Cerebellar cortex (tissue), 1 donor: ENCODE measurements around the gene PCBP3.
A peak's percentile ranks its signal among the peaks of the same experiment; 100 is the strongest.
"Not testable (repeated sequence)": the region's sequence is repeated elsewhere in the genome, so short reads cannot be mapped to it uniquely, and the experiment has no call there.

Source experiments
- DNase-seq: peaks from one replicate; pipeline ENCODE4 v3.0.0-alpha.2; 2015; ENCODE audit warnings: low spot score

PCBP3 gene

GRCh38 chr21:45945066-45945867 lies 301.7 kb downstream of the PCBP3 start:
- DNase-seq: no peak

- DNase-seq: no peak
Observed at GRCh38 chr21:45945868-45946210, 302.3 kb downstream of the PCBP3 start.

GRCh38 chr21:45947296-45947695 lies 303.8 kb downstream of the PCBP3 start:
- DNase-seq: no peak

- DNase-seq: no peak
Observed at GRCh38 chr21:45947716-45948255, 304.3 kb downstream of the PCBP3 start.

- DNase-seq: no peak
Observed at GRCh38 chr21:45948576-45949141, 305.1 kb downstream of the PCBP3 start.

GRCh38 chr21:45949928-45950739 lies 306.6 kb downstream of the PCBP3 start:
- no peak for DNase-seq

- no peak for DNase-seq
Observed at GRCh38 chr21:45950740-45951515, 307.4 kb downstream of the PCBP3 start.

GRCh38 chr21:45951676-45952075 lies 308.2 kb downstream of the PCBP3 start:
- no peak for DNase-seq

- not testable (repeated sequence) for DNase-seq
Observed at GRCh38 chr21:45952527-45952926, 309.0 kb downstream of the PCBP3 start.

GRCh38 chr21:45952974-45953373 lies 309.4 kb downstream of the PCBP3 start:
- no peak for DNase-seq

GRCh38 chr21:45954261-45954660 lies 310.7 kb downstream of the PCBP3 start:
- no peak for DNase-seq

GRCh38 chr21:45954921-45955320 lies 311.4 kb downstream of the PCBP3 start:
- DNase-seq: no peak

GRCh38 chr21:45957551-45957950 lies 314.0 kb downstream of the PCBP3 start:
- no peak for DNase-seq

GRCh38 chr21:45957981-45958600 lies 314.6 kb downstream of the PCBP3 start:
- no peak for DNase-seq

GRCh38 chr21:45959182-45959581 lies 315.7 kb downstream of the PCBP3 start:
- no peak for DNase-seq

GRCh38 chr21:45959779-45960390 lies 316.4 kb downstream of the PCBP3 start:
- peak; percentile 78 for DNase-seq

GRCh38 chr21:45961408-45961807 lies 317.9 kb downstream of the PCBP3 start:
- not testable (repeated sequence) for DNase-seq

GRCh38 chr21:45962531-45963231 lies 319.2 kb downstream of the PCBP3 start:
- DNase-seq: no peak

GRCh38 chr21:45963232-45963570 lies 319.7 kb downstream of the PCBP3 start:
- DNase-seq: no peak

GRCh38 chr21:45964649-45965048 lies 321.1 kb downstream of the PCBP3 start:
- DNase-seq: no peak
